ENCODE measurements around the gene PSMD4.
A peak's percentile ranks its signal among the peaks of the same experiment; 100 is the strongest.
"Not testable (repeated sequence)": the region's sequence is repeated elsewhere in the genome, so short reads cannot be mapped to it uniquely, and the experiment has no call there.

PSMD4 gene

DNA sequence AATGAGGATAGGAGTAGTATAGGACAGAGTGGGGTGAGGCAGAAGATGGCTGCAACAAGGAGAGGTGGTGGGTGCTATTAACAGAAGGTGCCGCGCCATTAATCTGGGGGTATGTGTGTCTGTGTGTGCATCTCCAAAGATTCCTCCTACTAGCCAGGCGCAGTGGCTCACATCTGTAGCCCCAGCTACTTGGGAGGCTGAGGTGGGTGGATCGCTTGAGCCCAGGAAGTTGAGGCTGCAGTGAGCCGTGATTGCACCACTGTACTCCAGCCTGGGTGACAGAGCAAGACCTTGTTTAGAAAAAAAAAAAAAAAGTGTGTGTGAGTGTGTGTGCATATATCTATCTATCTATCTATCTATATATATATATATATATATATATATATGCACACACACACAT is 20.8 kb downstream of the PSMD4 start:
- not testable (repeated sequence) for DNase-seq

DNA sequence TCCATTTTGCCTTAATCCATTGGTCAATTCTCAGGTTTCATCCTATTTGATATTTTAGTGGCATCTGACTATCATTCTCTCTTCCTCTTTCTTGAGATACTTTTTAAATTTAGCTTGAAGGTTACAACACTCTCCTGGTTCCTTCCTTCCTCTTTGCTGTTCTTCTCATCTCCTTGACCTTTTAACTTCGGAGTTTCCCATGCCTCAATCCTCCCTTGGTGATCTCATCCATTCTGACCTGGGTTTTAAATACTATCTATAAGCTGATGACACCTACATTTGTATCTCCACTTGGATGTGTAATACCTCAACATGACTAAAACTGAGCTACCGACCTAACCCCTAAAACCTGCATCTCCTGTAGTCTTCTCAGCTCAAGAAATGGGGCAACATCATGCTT is 22.7 kb downstream of the PSMD4 start:
- DNase-seq, result no peak

DNA sequence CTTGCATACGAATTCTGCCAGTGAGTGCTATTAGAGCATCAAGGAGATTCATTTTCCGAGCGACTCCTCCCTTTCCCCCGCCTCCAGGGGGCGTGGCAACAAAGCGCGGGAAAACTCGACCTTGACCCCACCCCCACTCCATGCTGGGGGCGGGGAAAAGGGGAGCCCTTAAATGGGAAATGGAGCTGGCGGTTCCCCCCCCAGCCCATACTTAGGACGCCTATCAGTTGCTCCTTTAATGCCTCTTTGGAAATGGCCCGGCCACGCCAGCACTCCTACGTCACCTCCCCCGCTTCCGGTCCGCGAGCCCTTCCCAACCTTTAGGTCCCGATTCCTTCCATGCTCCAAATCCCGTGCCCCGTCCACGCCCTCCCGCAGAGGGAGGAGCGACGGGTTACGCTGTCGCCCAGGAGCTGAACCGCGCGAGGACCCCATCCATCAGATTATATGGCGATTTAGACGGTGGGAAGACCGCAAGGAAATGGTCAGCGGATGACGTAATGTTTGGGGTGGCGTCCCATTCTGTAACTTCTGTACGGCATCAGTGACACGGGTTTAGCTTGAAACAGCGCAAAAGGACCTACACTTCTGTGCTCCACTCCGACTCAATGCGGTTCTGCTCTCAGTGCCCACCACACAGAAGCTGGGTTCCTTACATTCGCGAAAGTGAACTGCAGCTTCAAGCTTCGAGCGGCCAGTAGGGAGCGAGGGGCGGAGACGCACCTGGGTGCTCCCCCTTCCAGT is 26.9 kb downstream of the PSMD4 start:
- DNase-seq, result peak; percentile 97

DNA sequence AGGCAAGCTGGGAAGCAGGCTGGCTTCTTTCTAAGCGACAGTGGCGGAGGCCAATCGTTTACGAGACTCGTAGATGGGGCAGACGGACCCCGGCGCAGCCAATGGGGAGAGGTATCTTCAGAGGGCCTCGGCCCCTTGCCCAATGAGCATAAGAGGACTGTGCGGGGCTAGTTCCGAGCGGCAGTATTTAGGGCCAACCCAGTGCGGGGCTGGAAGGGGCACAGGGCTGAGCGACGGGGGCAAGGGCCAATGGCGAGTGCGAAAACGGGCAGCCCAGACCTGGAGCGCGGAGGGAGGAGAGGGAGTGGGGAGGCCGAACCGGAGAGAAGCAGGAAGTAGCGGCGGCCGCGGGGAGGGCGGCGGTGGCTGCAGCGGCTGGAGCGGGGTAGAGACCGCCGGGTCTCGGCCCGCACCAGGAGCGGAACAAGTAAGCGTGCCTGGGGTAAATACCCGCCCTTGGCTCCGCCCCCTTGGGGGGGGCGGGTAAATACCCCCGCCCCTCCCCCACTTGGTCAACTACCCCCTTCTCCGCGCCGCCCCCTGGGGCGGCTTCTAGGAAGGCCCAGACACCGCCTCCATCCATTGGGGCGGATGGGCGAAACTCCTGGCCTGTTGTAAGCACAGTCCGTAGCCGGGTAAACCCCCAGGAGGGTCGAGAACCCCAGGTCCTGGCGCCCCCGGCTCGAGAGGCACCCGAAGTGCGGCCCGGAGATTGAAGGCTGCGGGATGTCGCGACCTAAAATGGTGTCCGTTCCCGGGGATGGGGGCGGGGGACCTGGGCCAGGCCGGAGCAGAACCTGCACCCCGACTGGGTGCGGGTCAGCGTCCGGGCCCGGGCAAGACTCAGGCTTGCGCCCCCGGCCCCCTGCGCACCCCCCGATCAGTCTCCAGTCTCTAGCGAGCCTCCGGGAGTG is 27.7 kb downstream of the PSMD4 start, which contains the start of gene ZNF687:
ZNF687 (plus strand) TSS at position 331 of the 914 bp plus-strand sequence. CDS start 3,993 bp downstream, outside the sequence.
- DNase-seq, result peak; percentile 100

DNA sequence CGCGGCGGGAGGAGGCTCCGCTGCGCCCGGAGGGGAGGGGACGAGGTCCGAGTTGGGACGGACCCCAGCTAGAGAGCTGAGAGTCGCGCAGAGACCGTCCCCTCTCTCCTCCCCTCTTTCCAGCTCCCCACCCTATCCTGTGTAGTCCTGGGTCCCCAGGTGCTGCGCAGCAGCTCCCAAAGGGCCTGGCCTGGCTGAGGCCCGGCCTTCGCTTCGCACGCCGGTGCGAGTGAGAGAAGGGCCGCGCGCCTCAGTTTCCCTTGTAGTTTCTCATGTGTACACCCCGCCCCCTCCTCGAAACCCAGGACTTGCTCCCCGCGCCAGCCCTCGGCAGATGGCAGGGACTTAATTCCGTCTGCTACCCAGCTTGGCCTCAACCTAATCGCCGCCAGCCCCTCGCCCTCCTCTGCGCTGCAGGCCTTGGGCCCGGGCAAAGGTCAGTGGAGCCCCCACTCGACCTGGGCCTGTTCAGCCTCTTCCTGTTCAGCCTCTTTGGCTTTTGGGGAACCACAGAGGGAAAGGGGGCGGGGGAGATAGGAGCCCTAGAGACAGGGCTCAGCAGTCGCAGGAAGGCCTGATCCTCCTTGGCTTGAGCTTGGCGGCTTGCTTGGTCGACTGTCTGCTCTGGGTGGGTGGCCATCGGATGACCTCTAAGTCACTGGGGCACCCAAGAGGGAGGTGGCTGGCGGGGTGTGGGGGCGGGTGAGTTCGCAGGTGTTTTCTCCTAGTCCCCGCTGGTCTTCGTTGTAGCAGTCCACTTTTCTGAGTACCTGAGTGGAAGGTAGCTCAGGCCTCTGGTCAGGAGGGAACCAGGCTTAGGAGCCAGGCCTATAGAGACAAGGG is 28.6 kb downstream of the PSMD4 start:
- peak; percentile 4 for DNase-seq

DNA sequence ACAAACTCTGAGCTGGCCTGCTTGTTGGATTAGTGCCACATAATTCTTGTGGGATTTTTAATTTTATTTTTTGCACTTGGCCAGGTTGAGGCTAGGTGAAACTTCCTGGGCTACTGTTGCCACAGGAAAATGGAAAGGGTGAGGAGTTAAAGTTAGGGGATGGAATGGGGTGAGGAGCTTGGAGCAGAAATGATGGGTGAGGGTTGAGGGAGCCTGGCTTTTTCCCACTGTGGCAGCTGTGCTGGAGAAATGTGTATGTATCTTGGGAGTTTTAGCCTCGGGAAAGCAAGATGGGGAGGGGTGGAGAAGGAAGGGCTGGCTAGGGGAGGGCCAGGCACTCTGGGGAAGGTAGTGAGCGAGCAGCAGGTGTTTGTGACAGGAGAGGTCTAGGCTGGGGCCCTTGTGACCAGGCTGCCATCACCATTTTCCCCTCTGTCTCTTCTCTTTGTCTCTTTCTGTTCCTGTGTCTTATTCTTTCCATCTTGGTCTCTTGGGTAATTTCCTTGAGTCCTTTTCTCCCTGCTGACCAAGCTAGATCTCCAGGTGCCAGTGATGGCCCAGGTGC is 29.6 kb downstream of the PSMD4 start:
- no peak for DNase-seq

DNA sequence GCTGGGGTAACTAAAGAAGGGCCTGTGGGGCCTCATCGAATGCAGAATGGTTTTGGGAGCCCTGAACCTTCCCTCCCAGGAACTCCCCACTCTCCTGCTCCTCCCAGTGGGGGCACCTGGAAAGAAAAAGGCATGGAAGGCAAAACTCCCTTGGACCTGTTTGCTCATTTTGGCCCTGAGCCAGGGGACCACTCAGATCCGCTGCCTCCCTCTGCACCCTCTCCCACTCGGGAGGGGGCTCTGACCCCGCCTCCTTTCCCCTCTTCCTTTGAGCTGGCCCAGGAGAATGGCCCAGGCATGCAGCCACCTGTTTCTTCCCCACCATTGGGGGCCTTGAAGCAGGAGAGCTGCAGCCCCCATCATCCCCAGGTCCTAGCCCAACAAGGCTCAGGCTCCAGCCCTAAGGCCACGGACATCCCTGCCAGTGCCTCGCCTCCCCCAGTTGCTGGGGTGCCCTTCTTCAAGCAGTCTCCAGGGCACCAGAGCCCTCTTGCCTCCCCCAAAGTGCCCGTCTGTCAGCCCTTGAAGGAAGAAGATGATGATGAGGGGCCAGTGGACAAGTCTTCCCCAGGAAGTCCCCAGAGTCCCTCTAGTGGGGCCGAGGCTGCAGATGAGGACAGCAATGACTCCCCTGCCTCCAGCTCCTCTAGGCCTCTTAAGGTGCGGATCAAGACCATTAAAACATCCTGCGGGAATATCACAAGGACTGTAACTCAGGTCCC is 32.2 kb downstream of the PSMD4 start:
- no peak for DNase-seq

DNA sequence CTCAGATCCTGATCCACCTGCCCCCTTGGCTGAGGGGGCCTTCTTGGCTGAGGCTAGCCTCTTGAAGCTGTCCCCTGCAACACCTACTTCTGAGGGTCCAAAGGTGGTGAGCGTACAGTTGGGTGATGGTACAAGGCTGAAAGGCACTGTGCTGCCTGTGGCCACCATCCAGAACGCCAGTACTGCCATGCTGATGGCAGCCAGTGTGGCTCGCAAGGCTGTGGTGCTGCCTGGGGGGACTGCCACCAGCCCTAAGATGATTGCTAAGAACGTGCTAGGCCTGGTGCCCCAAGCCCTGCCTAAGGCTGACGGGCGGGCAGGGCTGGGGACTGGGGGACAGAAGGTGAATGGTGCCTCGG is 32.8 kb downstream of the PSMD4 start:
- no peak for DNase-seq

DNA sequence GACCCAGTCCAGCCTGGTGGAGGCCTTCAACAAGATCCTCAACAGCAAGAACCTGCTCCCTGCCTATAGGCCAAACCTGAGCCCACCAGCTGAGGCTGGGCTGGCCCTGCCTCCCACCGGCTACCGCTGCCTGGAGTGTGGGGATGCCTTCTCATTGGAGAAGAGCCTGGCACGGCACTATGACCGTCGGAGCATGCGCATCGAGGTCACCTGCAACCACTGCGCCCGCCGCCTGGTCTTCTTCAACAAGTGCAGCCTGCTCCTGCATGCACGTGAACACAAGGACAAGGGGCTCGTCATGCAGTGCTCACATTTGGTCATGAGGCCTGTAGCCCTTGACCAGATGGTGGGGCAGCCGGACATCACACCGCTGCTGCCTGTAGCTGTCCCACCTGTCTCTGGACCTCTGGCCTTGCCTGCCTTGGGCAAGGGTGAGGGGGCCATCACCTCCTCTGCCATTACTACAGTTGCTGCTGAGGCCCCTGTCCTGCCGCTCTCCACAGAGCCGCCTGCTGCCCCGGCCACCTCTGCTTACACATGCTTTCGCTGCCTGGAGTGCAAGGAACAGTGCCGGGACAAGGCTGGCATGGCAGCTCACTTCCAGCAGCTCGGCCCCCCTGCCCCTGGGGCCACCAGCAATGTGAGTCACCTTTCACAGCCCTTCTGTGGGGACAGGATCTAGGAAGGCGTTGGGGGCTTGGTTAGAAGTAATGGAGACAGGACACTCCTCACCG is 33.4 kb downstream of the PSMD4 start:
- DNase-seq, result no peak

DNA sequence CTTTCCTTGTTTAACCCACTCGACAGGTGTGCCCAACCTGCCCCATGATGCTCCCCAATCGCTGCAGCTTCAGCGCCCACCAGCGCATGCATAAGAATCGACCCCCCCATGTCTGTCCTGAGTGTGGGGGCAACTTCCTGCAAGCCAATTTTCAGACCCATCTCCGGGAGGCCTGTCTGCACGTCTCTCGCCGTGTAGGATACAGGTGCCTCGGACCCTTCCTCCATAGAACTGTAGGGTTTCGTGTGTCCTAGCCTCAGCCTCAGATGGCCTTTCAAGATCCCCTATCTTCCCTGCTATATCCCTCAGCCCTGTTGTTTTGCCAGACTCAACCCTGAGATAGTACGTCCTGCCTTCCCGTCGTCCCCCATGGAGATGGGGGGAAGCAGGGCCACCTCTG is 34.0 kb downstream of the PSMD4 start:
- DNase-seq, result no peak

DNA sequence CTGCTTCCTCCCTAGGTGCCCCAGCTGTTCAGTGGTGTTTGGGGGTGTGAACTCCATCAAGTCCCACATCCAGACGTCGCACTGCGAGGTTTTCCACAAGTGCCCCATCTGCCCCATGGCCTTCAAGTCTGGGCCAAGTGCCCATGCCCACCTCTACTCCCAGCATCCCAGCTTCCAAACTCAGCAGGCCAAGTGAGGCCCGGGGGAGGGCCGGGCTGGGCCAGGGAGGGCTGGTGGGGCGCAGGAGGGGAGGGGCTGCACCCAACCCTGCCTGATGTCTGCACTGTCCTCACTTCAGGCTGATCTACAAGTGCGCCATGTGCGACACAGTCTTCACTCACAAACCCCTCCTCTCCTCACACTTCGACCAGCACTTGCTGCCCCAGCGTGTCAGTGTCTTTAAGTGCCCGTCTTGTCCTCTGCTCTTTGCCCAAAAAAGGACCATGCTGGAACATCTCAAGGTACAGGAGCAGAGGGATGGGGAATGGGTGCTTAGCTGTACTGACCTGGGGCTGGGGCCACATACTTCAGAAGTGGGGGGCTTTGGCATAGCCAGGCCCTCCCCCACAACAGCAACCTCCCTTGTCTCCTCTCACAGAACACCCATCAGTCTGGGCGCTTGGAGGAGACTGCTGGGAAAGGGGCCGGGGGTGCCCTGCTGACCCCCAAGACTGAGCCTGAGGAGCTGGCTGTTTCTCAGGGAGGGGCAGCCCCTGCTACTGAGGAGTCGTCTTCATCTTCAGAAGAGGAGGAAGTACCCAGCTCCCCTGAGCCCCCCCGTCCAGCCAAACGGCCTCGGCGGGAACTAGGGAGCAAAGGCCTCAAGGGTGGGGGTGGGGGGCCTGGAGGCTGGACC is 34.8 kb downstream of the PSMD4 start:
- DNase-seq, result no peak

DNA sequence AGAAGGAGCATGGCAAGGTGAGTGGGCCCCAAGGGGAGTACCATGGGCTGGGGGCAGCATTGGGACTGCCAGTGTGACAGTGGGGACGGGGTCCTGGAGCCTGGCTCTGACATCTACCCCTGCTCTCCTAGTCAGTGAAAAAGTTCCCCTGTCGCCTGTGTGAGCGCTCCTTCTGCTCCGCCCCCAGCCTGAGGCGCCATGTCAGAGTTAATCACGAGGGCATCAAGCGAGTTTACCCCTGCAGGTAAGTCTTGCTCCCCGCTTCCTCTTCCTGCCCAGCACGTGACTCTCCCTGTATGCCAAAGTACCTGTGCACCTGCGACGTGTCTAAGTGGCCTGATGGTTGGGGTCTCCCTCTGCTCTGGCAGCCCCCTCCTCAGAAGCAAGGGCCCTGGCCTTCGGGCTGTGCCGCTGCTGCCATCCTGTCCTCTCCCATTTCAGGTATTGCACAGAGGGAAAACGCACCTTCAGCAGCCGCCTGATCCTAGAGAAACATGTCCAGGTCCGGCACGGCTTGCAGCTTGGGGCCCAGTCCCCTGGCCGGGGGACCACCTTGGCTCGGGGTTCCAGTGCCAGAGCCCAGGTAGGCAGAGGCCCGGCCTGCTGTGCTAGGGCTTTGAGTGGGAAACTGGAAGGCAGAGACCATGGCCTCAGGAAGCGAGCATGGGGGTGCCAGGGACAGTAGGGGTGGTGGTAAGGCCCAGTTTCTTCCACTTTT is 35.6 kb downstream of the PSMD4 start:
- no peak for DNase-seq

DNA sequence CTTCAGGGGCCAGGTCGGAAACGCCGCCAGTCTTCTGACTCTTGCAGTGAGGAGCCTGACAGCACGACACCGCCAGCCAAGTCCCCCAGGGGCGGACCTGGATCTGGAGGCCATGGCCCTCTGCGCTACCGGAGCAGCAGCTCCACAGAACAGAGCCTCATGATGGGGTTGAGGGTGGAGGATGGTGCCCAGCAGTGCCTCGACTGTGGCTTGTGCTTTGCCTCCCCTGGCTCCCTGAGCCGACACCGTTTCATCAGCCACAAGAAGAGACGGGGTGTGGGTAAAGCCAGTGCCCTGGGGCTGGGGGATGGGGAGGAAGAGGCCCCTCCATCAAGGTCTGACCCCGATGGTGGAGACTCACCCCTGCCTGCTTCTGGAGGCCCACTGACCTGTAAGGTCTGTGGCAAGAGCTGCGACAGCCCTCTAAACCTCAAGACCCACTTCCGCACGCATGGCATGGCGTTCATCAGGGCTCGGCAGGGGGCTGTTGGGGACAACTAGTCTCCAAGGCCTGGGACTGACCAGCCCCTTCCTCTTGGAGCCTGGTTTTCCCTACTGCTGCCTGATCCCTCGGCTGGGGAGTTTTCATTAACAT is 36.3 kb downstream of the PSMD4 start:
- DNase-seq, result no peak

DNA sequence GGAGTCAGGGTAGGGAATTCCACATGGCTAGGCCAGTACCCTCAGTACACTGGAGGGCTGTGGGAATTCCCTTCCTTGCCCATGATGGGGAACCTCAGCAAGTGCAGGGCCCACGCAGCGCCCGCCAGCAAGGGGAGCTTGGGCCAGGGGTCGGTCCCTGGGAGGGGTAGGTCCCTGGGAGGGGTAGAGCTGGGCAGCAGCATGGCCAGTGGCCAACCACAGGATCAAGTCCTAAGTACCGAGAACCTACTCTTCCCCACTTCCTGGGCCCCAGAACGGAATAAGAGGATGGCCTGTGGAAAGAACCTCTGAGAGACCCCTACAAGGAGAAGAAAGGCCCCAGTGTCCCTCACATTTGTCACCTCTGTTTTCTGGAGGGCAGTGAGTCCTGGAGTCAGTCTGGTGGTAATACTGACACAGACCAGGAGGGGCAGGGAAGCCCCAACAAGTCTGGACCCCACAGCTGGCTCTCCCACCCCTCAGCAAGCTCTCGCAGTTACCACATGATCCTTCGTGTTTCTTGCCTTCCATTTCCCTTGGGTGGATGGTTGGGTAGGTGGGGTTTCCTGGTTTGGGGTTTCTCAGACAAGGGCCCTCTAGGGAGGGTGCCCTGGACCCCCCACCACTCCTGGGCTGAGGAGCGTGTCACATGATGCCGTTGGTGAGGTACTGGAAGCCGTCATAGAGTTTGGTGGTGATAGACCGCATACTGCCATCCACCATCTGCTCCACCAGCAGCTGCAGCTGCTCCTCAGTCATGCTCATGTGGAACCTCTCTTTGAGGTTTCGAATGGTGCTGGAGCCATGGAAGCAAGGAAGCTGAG is 37.9 kb downstream of the PSMD4 start:
- DNase-seq, result no peak

DNA sequence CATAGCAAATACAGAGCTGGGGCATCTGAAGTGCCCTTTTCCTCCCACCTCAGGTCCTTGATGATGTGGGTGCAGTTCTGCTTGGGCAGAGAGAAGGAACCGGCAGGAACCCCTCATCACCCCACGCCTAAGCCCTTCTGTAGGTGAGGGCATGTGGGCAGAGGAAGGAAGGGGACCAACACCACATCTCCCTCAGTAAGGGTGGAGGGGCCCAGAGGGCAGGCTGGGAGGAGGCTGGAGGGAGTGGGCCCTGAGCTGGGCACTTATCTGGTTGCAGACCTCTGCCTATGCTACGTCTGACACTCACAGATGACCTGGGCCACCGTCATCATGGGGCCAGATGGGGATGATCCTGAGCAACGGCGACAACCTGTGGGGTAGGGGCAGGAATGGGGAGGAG is 38.6 kb downstream of the PSMD4 start:
- no peak for DNase-seq

DNA sequence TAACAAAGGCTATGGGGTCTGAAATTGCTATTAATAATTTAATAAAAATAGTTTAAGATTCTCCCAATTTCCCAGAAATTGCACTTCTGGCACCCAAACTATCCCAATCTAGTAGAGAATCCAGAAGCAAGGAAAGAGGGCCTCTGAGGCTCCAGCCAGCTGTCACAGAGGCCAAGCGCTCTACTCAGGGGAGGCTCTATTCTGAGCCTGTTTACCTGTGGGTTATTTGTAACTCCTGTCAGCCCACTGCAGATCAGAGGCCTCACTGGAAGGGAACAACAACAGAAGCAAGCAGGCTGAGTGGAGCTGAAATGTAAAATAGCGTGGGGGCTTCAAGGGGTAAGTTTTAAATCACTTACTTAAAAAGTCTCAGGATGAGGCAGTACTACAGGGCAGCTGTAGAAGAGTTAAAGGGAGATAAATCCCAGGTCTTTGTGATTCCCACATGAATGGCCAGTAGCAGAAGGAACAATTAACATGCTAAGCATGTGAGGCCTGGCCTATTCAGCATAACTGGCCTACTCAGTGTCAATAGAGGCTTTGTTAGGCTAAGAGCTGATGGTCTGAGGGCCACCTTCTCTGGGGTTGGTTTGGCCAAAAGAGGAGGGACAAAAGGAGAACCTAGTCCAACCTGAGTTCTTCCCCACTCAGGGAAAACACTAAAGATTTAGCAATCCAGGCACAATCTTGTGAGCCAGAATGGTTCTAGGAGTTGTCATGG is 40.4 kb downstream of the PSMD4 start:
- no peak for DNase-seq

DNA sequence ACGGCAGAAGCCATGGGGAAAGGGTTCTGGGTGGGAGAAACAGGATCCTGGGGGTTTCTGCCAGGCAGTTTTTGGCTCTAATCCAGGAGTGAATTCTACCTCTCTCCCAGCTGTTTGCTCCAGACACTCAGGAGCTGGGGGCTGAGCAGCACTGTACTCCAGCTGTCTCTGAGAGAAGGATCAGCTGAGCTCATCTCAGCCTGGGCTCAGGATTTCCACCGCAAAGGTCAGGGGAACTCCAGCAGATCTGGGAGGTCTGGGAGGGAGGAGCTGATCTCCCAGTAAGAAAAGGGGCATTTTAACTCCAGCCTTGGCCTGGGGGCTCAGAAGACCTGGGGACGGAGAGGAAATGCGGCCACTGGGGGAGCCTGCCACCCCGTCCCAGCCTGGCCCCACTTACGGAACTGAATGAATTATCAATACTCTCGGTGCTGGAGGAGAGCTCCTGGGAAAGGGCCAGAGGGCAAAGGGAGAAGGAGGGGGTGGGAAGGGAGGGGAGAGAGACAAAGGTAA is 55.3 kb downstream of the PSMD4 start:
- DNase-seq, result peak; percentile 47
